ENCODE measurements around the gene ABRACL.

GRCh38 chr6:139016337-139017213, 12.0 kb upstream of the ABRACL start:
- TF ChIP-seq CTCF (conservative IDR thresholded peaks at IDR 0.05; ENCODE audit: low read depth in 2 of 2) (no peak), REST (IDR thresholded peaks at IDR 0.05; ENCODE audit: unreplicated experiment) (no peak)

Data from GM23338 (cell line).